SK-MEL-5 (cell line): ENCODE data around the gene KMT2E. TPM values are rescaled to one million over a fixed set of nuclear protein-coding genes. Genes with fewer than 3 reads are reported as not detected.
A peak's percentile ranks its signal among the peaks of the same experiment; 100 is the strongest.
"Not testable (repeated sequence)": the region's sequence is repeated elsewhere in the genome, so short reads cannot be mapped to it uniquely, and the experiment has no call there.

Experiments used
- DNase-seq: peaks from one replicate; pipeline ENCODE4 v3.0.0-alpha.2; 2016; ENCODE audit warnings: low read depth, low spot score
- in situ Hi-C: cut with HindIII; loops from 2 replicates; pipeline ENCODE4 v1.10.0; 2016; ENCODE audit warnings: low sequenced_read_pairs, high pct_unique_total_duplicates, low pct_unique_long_range_greater_than_20kb
- total RNA-seq: library from RNA; depleted of rRNA; stranded (reverse); fragments of >200 nt; shearing (Covaris generic); gene quantifications from 2 replicates; pipeline ENCODE4 v1.2.3, GENCODE V29; 2014

Gene KMT2E
- total RNA-seq, 1 experiment from 2014 or later = 37.3 TPM

- in situ Hi-C loops = no loop called here
- DNase-seq = no peak
Observed at GRCh38 chr7:105036217-105037168, 22.5 kb downstream of the KMT2E start.

GRCh38 chr7:105037319-105037718 is 23.3 kb downstream of the KMT2E start:
- in situ Hi-C loops = no loop called here
- no peak for DNase-seq

GRCh38 chr7:105044449-105045070 is 30.6 kb downstream of the KMT2E start:
- no peak for DNase-seq
- in situ Hi-C loops = no loop called here

GRCh38 chr7:105046414-105046813 is 32.4 kb downstream of the KMT2E start:
- in situ Hi-C loops = no loop called here
- DNase-seq = no peak

- no peak for DNase-seq
- in situ Hi-C loops = no loop called here
Observed at GRCh38 chr7:105047932-105048331, 33.9 kb downstream of the KMT2E start.

GRCh38 chr7:105050493-105050892 is 36.5 kb downstream of the KMT2E start:
- in situ Hi-C loops = no loop called here
- no peak for DNase-seq

- in situ Hi-C loops, DNase-seq: not testable (repeated sequence)
Observed at GRCh38 chr7:105050899-105051298, 36.9 kb downstream of the KMT2E start.

GRCh38 chr7:105055084-105055483 is 41.1 kb downstream of the KMT2E start:
- no peak for DNase-seq
- in situ Hi-C loops = no loop called here

- in situ Hi-C loops = no loop called here
- no peak for DNase-seq
Observed at GRCh38 chr7:105055621-105056020, 41.6 kb downstream of the KMT2E start.

GRCh38 chr7:105057472-105057871 is 43.5 kb downstream of the KMT2E start:
- in situ Hi-C loops = no loop called here
- no peak for DNase-seq

GRCh38 chr7:105060437-105060836 is 46.4 kb downstream of the KMT2E start:
- in situ Hi-C loops = no loop called here
- DNase-seq = no peak

GRCh38 chr7:105060923-105061322 is 46.9 kb downstream of the KMT2E start:
- DNase-seq = no peak

GRCh38 chr7:105065104-105065503 is 51.1 kb downstream of the KMT2E start:
- no peak for DNase-seq
- in situ Hi-C loops = no loop called here

More at GRCh38 chr7:105060923-105061322, 46.9 kb downstream of the KMT2E start:
- in situ Hi-C loops = no loop called here

GRCh38 chr7:105067691-105068090 is 53.7 kb downstream of the KMT2E start:
- DNase-seq = no peak
- in situ Hi-C loops = no loop called here

- no peak for DNase-seq
- in situ Hi-C loops = no loop called here
Observed at GRCh38 chr7:105068886-105069285, 54.9 kb downstream of the KMT2E start.

GRCh38 chr7:105073143-105073542 is 59.1 kb downstream of the KMT2E start:
- in situ Hi-C loops = no loop called here
- DNase-seq = no peak

- in situ Hi-C loops = no loop called here
- no peak for DNase-seq
Observed at GRCh38 chr7:105079348-105079747, 65.3 kb downstream of the KMT2E start.

GRCh38 chr7:105084581-105084980 is 70.6 kb downstream of the KMT2E start:
- in situ Hi-C loops = no loop called here
- DNase-seq = peak; percentile 52

- no peak for DNase-seq
Observed at GRCh38 chr7:105086850-105087249, 72.8 kb downstream of the KMT2E start.

More at GRCh38 chr7:105086850-105087249, 72.8 kb downstream of the KMT2E start:
- in situ Hi-C loops = no loop called here
